Osteocyte (in vitro differentiated cells): ENCODE data around the gene JUNB. TPM values are rescaled to one million over a fixed set of nuclear protein-coding genes. Genes with fewer than 3 reads are reported as not detected.
A peak's percentile ranks its signal among the peaks of the same experiment; 100 is the strongest.

ENCODE experiments used
- DNase-seq: peaks from one replicate; pipeline ENCODE4 v3.0.0; 2021; ENCODE audit warnings: mixed read lengths; ENCODE audit not compliant: unreplicated experiment; ENCODE audit errors: extremely low spot score
- H3K27ac Mint-ChIP-seq: one replicate; pipeline ENCODE4 v1.8.0; 2021; ENCODE audit warnings: mild to moderate bottlenecking, mixed read lengths; ENCODE audit not compliant: unreplicated experiment
- H3K27me3 Mint-ChIP-seq: one replicate; pipeline ENCODE4 v1.8.0; 2021; ENCODE audit warnings: mixed read lengths; ENCODE audit not compliant: unreplicated experiment
- H3K36me3 Mint-ChIP-seq: one replicate; pipeline ENCODE4 v1.8.0; 2021; ENCODE audit warnings: mixed read lengths; ENCODE audit not compliant: unreplicated experiment
- H3K4me1 Mint-ChIP-seq: one replicate; pipeline ENCODE4 v1.8.0; 2021; ENCODE audit warnings: mixed read lengths; ENCODE audit not compliant: unreplicated experiment
- H3K4me3 Mint-ChIP-seq: one replicate; pipeline ENCODE4 v1.8.0; 2021; ENCODE audit warnings: mild to moderate bottlenecking, moderate library complexity, mixed read lengths; ENCODE audit not compliant: unreplicated experiment
- H3K9me3 Mint-ChIP-seq: one replicate; pipeline ENCODE4 v1.8.0; 2021; ENCODE audit warnings: mixed read lengths; ENCODE audit not compliant: unreplicated experiment
- total RNA-seq: library from RNA; stranded (reverse); gene quantifications from 2 replicates; pipeline ENCODE4 v1.2.1, GENCODE V29; 2021
- TF ChIP-seq, protein P1 (sequence below): fragments of 200-600 bp; sonication (generic); IDR thresholded peaks from 2 replicates; pipeline ENCODE4 v1.5.0; 2021; ENCODE audit warnings: antibody characterized with exemption, mild to moderate bottlenecking, moderate library complexity

The JUNB gene
- total RNA-seq, 1 donor from 2014 or later = 158 TPM

DNA sequence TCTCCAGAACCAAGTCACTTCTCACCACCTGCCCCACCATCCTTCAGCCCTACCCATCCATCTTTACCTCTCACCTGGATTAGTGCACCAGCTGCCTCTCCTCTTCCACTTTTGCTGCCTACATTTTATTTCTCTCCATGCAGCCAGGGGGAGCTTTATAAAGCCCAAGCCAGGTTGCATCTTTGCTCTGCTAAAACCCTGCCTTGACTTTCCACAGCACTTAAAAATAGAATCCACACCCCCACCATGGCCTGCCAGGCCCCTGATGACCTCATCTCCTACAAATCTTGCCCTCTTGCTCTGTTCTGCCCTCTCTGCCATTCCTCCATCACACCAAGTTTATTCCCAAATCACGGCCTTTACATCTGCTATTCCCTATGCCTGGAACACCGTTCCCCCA lies 17.7 kb upstream of the JUNB start:
- H3K27ac Mint-ChIP-seq = no peak overlapping the region

GRCh38 chr19:12774588-12775555 lies 16.4 kb upstream of the JUNB start, which contains the start of gene HOOK2:
HOOK2 (minus strand) TSS chr19:12775552; CDS start chr19:12775449, 103 bp downstream.
- Mint-ChIP-seq H3K4me3 (peak within 1 kb of the TSS; percentile 71), H3K4me1 (peaks cover 30% of the 10 kb centered on the region), H3K36me3 (no peaks in the 10 kb centered on the region), H3K9me3 (no peaks in the 10 kb centered on the region), H3K27me3 (no peaks in the 10 kb centered on the region), H3K27ac (peak within 1 kb of the TSS; percentile 38)
- TF ChIP-seq, protein P1, sequence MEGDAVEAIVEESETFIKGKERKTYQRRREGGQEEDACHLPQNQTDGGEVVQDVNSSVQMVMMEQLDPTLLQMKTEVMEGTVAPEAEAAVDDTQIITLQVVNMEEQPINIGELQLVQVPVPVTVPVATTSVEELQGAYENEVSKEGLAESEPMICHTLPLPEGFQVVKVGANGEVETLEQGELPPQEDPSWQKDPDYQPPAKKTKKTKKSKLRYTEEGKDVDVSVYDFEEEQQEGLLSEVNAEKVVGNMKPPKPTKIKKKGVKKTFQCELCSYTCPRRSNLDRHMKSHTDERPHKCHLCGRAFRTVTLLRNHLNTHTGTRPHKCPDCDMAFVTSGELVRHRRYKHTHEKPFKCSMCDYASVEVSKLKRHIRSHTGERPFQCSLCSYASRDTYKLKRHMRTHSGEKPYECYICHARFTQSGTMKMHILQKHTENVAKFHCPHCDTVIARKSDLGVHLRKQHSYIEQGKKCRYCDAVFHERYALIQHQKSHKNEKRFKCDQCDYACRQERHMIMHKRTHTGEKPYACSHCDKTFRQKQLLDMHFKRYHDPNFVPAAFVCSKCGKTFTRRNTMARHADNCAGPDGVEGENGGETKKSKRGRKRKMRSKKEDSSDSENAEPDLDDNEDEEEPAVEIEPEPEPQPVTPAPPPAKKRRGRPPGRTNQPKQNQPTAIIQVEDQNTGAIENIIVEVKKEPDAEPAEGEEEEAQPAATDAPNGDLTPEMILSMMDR = no peak
- DNase-seq = no peak

More for the DNA sequence above, 17.7 kb upstream of the JUNB start:
- Mint-ChIP-seq H3K9me3 (no peaks in the 10 kb centered on the region), H3K4me3 (peak overlapping the region; percentile 2), H3K27me3 (no peaks in the 10 kb centered on the region), H3K36me3 (no peaks in the 10 kb centered on the region), H3K4me1 (peaks cover 17% of the 10 kb centered on the region)
- TF ChIP-seq, protein P1 = peak; percentile 34
- DNase-seq = no peak

DNA sequence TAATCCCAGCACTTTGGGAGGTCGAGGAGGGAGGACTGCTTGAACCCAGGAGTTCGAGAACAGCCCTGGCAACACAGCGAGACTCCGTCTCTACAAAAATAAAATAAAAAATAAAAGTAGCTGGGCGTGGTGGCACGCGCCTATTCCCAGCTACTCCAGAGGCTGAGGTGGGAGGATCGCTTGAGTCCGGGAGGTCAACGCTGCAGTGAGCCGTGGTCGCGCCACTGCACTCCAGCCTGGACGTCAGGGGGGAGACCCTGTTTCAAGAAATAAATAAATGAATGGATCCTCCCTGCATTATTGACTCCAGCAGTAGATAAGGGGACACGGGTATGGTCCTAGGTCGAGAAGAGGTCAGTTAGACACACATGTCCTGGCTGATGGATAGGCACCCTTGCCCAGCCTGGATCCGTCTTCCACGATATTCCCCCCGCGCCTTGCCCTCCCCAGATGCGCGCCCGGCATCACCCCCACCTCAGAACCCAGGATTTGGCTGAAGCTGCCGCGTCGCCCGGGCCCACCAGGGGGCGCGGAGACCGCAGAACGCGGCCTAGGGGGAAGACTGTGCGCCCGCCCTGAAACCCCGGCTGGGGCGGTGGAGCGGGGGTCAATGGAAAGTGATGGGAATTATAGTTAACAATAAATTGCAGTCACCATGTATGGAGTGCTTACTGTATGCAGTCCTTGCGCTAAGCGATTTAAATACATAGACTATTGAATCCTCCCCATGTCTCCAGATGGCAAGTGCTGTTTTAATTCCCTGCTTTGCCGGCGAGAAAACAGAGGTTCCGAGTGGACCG lies 13.9 kb upstream of the JUNB start:
- H3K4me1 Mint-ChIP-seq = peaks cover 44% of the 10 kb centered on the region
- DNase-seq = peak; percentile 94
- H3K9me3 Mint-ChIP-seq = no peaks in the 10 kb centered on the region
- TF ChIP-seq, protein P1 = peak; percentile 98
- peak overlapping the region; percentile 98 for H3K27ac Mint-ChIP-seq
- H3K36me3 Mint-ChIP-seq = no peaks in the 10 kb centered on the region
- peak overlapping the region; percentile 78 for H3K4me3 Mint-ChIP-seq
- no peaks in the 10 kb centered on the region for H3K27me3 Mint-ChIP-seq

DNA sequence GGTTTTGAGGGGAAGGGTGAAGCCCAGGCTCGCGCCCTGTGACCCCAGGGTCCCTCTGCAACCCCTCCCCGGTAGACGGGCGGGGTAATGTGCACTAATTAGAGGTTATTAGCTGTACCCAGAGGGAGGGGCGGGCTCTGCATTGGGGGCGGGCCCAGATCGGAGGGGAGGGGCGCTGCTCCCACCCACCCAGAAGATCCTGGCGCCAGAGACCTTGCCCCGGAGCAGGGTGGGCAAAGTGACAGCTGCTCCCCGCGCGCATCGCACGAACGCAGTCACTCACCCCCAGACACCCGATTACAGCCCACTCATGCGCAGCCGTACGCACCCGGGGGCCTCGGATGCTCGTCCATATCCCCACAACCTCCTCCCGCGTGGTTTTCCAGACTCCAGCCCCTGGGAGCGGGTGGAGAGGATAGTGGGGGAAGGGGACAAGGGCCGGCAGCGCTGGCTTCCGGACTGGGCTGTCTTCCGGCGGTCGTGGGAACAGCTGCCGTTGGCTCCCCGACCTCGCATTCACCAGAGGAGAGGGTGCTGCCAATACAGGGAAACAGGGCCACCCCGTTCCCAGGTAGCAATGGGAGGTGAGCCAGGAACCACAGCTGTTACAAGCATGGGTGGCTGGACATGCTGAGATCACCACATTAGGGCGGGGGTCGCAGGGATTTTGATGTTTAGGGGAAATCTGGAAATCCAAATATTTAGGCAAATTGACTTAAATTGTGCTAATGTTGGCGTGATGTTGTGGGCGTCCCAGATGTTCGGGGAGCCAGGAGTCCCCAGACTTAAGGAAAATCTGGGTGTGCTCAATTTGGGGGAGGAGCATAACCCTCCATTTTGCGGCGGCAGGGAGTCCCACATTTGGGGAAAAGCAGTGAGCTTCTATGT lies 13.0 kb upstream of the JUNB start:
- H3K27ac Mint-ChIP-seq = peak overlapping the region; percentile 98
- H3K9me3 Mint-ChIP-seq = no peaks in the 10 kb centered on the region
- peak overlapping the region; percentile 78 for H3K4me3 Mint-ChIP-seq
- H3K4me1 Mint-ChIP-seq = peaks cover 44% of the 10 kb centered on the region
- H3K36me3 Mint-ChIP-seq = no peaks in the 10 kb centered on the region
- no peak for DNase-seq
- TF ChIP-seq, protein P1 = no peak
- H3K27me3 Mint-ChIP-seq = no peaks in the 10 kb centered on the region
